HFFc6 (cell line): ENCODE measurements around the gene ESRRB. TPM values are rescaled to one million over a fixed set of nuclear protein-coding genes. Genes with fewer than 3 reads are reported as not detected.

ENCODE experiments used
- DNase-seq: peaks from one replicate; pipeline ENCODE4 v3.0.0-alpha.2; 2018
- H3K27ac Mint-ChIP-seq: 2 replicates; pipeline ENCODE4 v1.8.0; 2020; ENCODE audit warnings: mild to moderate bottlenecking, mixed read lengths
- H3K27me3 Mint-ChIP-seq: 2 replicates; pipeline ENCODE4 v1.8.0; 2021; ENCODE audit warnings: mild to moderate bottlenecking, moderate library complexity, mixed read lengths; ENCODE audit not compliant: insufficient read depth
- H3K36me3 Mint-ChIP-seq: 2 replicates; pipeline ENCODE4 v1.8.0; 2021; ENCODE audit warnings: low read depth, mixed read lengths
- H3K4me1 Mint-ChIP-seq: 2 replicates; pipeline ENCODE4 v1.8.0; 2020; ENCODE audit warnings: low read depth, mixed read lengths
- H3K4me3 Mint-ChIP-seq: 2 replicates; pipeline ENCODE4 v1.8.0; 2020; ENCODE audit warnings: mild to moderate bottlenecking, moderate library complexity, mixed read lengths
- H3K9me3 Mint-ChIP-seq: 2 replicates; pipeline ENCODE4 v1.8.0; 2020; ENCODE audit warnings: mild to moderate bottlenecking, mixed read lengths
- CTCF ChIP-seq: fragments of 200-600 bp; sonication (generic); IDR thresholded peaks from 2 replicates; pipeline ENCODE4 v1.5.0; 2021; ENCODE audit warnings: antibody characterized with exemption, mild to moderate bottlenecking
- total RNA-seq, 6 experiments: library from RNA; stranded (reverse); fragmentation: NEBNext Ultra II Directional; extraction: Animal tissue kit (Norgen Biotek cat#: 25700); gene quantifications; 2 replicates in 1 of 6; 3 replicates in 5 of 6; pipeline ENCODE4 v1.2.3, GENCODE V29; 2021

The ESRRB gene
- total RNA-seq, 6 experiments from 2014 or later = not detected

DNA sequence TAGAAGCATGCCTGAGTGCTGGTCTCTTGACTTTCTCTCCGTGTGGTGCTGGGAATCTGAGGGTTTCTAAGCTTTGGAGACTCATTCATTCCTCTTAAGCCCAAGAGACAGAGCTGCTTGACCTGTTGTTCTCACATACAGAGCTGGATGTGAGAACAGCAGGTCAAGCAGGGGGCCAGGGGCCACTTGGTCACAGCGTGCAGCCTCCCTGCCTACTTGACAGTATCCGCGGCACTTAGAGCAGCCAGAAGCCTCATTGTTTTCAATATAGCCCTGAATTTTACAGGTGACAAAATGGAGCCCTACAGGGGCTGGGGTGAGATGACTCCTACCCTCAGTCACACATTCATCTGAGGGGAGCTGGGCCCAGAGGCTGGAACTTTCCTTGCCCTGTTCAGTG is 88.9 kb downstream of the ESRRB start:
- TF ChIP-seq CTCF = no peak
- Mint-ChIP-seq H3K9me3 (no peaks in the 10 kb centered on the region), H3K4me3 (no peak overlapping the region), H3K27me3 (peaks cover 19% of the 10 kb centered on the region), H3K36me3 (no peaks in the 10 kb centered on the region), H3K4me1 (no peaks in the 10 kb centered on the region), H3K27ac (no peak overlapping the region)
- DNase-seq = no peak

DNA sequence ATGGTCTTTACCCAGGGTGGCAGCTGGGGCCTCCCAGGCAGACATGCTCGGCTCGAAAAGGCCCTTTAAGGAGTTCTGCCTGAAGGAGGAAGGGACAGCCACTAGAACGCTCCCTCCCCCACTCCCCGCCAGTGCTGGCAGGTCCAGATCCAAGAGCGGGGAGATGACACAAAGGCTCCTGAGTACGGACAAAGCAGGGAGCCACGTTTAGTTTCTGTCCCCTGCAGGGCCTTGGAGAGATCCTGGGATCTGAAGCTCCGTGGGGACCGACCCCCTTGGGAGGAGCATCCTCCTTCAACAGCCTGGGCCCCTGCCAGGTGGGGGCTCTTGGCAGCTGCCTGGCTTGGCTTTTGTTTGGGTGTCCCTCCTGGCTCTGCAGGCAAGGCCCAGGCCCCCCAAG is 89.7 kb downstream of the ESRRB start:
- H3K36me3 Mint-ChIP-seq = no peaks in the 10 kb centered on the region
- H3K4me3 Mint-ChIP-seq = no peak overlapping the region
- H3K27ac Mint-ChIP-seq = no peak overlapping the region
- no peak for TF ChIP-seq CTCF
- no peaks in the 10 kb centered on the region for H3K9me3 Mint-ChIP-seq
- peaks cover 13% of the 10 kb centered on the region for H3K27me3 Mint-ChIP-seq
- DNase-seq = no peak
- no peaks in the 10 kb centered on the region for H3K4me1 Mint-ChIP-seq

DNA sequence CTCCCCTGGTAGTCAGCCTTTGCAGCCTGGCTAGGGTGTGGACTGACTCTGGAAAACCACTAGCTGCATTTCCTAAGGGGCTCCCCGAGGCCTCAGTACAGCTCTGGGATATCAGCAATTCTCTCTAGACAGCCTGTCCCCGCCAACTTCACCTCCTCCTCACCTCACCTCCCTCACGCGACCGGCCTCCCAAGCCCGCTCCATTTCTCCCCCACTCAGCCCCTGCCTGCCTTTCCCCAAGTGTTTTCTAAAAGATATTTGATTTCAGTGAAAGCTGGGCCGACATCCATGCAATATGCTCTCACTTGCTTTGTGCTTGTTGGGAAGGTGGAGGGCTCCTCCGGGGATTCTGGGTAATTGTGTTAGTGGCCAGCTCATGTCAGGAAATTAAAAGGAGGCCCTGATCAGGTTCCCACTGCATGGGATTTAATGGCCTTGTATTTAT is 91.8 kb downstream of the ESRRB start:
- H3K4me3 Mint-ChIP-seq = no peak overlapping the region
- DNase-seq = no peak
- H3K27me3 Mint-ChIP-seq = peaks cover 13% of the 10 kb centered on the region
- no peak for TF ChIP-seq CTCF
- no peak overlapping the region for H3K27ac Mint-ChIP-seq
- no peaks in the 10 kb centered on the region for H3K9me3 Mint-ChIP-seq
- H3K4me1 Mint-ChIP-seq = no peaks in the 10 kb centered on the region
- H3K36me3 Mint-ChIP-seq = no peaks in the 10 kb centered on the region

GRCh38 chr14:76472199-76472723 is 96.3 kb downstream of the ESRRB start:
- Mint-ChIP-seq H3K36me3 (no peaks in the 10 kb centered on the region), H3K4me3 (no peak overlapping the region), H3K4me1 (peaks cover 7% of the 10 kb centered on the region; the same call in 1 of the 2 replicates), H3K27me3 (peaks cover 12% of the 10 kb centered on the region), H3K9me3 (no peaks in the 10 kb centered on the region), H3K27ac (no peak overlapping the region)
- no peak for DNase-seq
- no peak for TF ChIP-seq CTCF

DNA sequence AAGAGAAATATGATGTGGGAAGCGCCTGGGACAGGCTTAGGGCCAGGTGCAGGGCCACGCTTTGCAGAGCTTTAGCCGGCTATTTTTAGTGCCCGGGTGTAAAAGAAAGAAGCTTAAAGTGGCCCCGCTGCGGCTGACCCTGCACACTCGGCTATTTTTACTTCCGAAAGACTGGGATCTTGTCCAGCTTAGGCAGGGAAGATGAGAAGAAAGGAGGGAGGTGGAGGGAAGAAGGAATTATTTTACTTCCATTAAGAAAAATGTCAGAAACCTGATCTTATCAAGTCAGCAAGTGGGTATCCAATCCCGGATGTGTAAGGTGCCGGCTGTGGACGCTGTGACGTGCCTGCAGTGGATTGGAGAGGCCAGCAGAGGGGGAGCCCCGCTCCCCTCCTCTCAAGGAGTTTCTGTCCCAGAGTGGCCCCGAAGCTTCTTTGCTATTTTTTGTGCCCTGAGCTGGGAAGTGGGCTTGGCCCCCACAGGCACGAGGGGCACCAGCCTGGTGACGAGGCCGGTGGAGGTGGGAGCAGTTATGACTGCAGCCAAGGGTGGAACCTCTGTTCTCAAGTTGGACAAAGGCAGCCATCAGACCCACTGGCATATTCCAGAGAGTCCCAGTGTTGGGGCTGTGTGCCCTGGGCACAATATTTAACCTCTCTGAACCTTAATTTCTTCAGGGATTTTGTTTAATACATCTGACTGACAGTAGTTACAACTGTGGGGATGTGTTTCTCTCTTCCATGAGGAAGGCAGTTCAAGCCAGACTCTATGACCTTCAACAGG is 97.7 kb downstream of the ESRRB start:
- peak; percentile 22; the same call in 1 of the 2 replicates for TF ChIP-seq CTCF
- H3K4me3 Mint-ChIP-seq = peak overlapping the region; percentile 50
- no peaks in the 10 kb centered on the region for H3K9me3 Mint-ChIP-seq

More for the DNA sequence above, 97.7 kb downstream of the ESRRB start:
- Mint-ChIP-seq H3K27ac (no peak overlapping the region), H3K4me1 (peaks cover 7% of the 10 kb centered on the region; the same call in 1 of the 2 replicates), H3K36me3 (no peaks in the 10 kb centered on the region), H3K27me3 (peaks cover 18% of the 10 kb centered on the region)
- DNase-seq = no peak
